GM23338 (cell line): ENCODE results near the gene GAPDH.

Source experiments
- CTCF ChIP-seq, 2 experiments: fragments of 200-600 bp in 1 of 2; sonication (generic) in 1 of 2; conservative IDR thresholded peaks; 2 replicates each; pipeline versions ENCODE4 v1.5.1 to v1.6.1; 2016 to 2017; ENCODE audit warnings: antibody characterized with exemption in 2 of 2, low read depth in 2 of 2, mild to moderate bottlenecking in 2 of 2, moderate library complexity in 1 of 2
- EZH2 ChIP-seq: fragments of 200-600 bp; sonication (generic); IDR thresholded peaks from one replicate; pipeline ENCODE4 v1.8.0; 2017; ENCODE audit warnings: antibody characterized with exemption, mild to moderate bottlenecking, low read depth; ENCODE audit not compliant: unreplicated experiment
- REST ChIP-seq: IDR thresholded peaks from one replicate; pipeline ENCODE4 v1.6.1; 2018; ENCODE audit warnings: antibody characterized with exemption; ENCODE audit not compliant: unreplicated experiment

GRCh38 chr12:6492838-6493496, 41.4 kb upstream of the GAPDH start, which contains the start of gene MRPL51:
- no peak for TF ChIP-seq EZH2
- no peak for TF ChIP-seq CTCF (conservative IDR thresholded peaks at IDR 0.05; ENCODE audit: low read depth in 2 of 2)
- no peak for TF ChIP-seq REST
